ENCODE data around the gene PIK3CA.

DNA sequence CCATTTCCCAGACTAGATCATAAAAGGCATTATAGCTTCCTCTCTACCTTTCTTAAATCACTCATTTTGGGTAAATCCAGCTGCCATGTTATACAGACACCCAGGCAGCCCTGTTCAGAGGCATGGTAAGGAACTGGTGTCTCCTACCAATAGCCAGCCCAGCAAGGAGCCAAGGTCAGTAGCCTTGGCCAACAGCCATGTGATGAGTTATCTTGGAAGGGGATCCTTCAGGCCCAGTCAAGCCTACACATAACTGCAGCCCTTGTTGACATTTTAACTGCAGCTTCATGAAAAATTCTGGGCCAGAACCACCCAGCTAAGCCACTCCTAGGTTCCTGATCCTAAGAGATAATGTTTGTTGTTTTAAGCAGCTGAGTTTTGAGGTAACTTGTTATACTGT, 47.5 kb upstream of the PIK3CA start:
- TF ChIP-seq, protein P1, sequence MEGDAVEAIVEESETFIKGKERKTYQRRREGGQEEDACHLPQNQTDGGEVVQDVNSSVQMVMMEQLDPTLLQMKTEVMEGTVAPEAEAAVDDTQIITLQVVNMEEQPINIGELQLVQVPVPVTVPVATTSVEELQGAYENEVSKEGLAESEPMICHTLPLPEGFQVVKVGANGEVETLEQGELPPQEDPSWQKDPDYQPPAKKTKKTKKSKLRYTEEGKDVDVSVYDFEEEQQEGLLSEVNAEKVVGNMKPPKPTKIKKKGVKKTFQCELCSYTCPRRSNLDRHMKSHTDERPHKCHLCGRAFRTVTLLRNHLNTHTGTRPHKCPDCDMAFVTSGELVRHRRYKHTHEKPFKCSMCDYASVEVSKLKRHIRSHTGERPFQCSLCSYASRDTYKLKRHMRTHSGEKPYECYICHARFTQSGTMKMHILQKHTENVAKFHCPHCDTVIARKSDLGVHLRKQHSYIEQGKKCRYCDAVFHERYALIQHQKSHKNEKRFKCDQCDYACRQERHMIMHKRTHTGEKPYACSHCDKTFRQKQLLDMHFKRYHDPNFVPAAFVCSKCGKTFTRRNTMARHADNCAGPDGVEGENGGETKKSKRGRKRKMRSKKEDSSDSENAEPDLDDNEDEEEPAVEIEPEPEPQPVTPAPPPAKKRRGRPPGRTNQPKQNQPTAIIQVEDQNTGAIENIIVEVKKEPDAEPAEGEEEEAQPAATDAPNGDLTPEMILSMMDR (conservative IDR thresholded peaks at IDR 0.05; ENCODE audit: low read depth, low read length): no peak
- no peak for TF ChIP-seq EZH2 (IDR thresholded peaks at IDR 0.05; ENCODE audit: borderline replicate concordance, low read depth, low read length, poor library complexity, severe bottlenecking)

All from A673 (cell line).